G401.6 (cell line): ENCODE measurements around the gene NSMCE4A.
"Not testable (repeated sequence)": the region's sequence is repeated elsewhere in the genome, so short reads cannot be mapped to it uniquely, and the experiment has no call there.

Experiments
- FAIRE-seq: peaks from 2 replicates; lab custom pipeline; 2012; peaks lifted over from hg19 to GRCh38; lab: Jason Lieb, UNC

The NSMCE4A gene

DNA sequence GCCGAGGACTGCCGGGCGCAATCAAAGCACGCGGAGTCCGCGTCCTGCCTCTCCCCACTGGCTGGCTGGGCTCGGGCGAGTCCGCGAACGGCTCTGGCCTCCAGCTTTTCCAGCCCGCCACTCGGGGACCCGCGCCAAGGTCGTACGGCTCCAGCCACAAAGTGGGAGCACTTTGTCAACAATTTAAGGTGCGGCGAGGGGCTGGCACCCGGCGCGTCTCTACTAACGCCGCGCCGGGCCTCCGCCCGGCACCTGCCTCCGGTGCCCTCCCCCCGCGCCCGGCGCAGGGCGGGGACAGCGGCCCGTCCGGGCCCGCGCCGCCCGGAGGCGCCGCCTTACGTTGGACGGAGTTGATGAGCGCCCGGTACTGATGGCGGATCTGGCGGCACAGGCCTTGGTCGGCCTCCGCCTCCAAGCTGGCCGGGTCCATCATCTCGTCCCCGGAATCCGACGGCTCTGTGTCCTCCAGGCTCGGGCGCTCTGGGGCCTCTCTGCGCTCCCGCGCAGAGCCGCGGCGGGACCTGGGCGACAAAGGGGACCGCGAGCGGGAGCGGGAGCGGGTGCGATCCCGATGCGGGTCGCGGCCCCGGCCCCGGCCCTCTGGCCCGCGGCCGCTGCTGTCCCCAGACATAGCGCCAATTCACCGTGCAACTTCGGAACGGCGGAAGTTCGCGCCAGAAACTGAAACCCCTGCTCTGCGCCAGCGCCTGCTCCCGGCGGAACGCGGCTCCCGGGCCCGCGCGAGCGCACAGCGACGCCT, at the start of gene NSMCE4A:
TSS of gene NSMCE4A (minus strand) at position 683 of the 760 bp plus-strand sequence. CDS start at position 631, 52 bp downstream.
- FAIRE-seq = no peak

DNA sequence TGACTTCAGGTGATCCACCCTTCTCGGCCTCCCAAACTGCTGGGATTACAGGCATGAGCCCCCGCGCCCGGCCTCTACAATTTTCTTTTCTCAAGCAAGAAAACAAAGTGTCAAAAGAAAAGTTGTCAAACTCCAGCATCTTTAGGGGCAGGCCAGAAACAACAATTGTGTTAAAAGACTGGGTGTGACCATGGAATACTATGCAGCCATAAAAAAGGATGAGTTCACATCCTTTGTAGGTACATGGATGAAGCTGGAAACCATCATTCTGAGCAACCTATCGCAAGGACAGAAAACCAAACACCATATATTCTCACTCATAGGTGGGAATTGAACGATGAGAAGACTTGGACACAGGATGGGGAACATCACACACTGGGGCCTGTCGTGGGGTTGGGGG, 48.2 kb upstream of the NSMCE4A start:
- not testable (repeated sequence) for FAIRE-seq

DNA sequence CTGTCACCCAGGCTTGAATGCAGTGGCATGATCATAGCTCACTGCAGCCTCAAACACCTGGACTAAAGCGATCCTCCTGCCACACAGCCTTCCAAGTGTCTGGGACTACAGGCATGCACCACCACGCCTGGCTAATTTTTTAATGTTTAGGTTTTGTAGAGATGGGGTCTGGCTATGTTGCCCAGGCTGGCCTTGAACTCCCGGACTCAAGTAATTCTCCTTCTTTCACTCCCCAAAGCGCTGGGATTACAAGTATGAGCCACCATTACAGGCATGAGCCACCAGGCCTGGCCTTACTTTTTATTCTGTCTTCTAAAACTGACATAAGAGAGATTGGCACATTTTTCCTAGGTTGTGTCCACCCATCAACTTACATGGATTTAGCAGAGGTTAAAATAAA, 47.3 kb upstream of the NSMCE4A start:
- no peak for FAIRE-seq

GRCh38 chr10:122021828-122022227, 46.8 kb upstream of the NSMCE4A start:
- no peak for FAIRE-seq

- FAIRE-seq = no peak
Observed at GRCh38 chr10:122021379-122021778, 46.4 kb upstream of the NSMCE4A start.

- no peak for FAIRE-seq
Observed at GRCh38 chr10:122020226-122020625, 45.2 kb upstream of the NSMCE4A start.

- FAIRE-seq = no peak
Observed at GRCh38 chr10:122019414-122019975, 44.5 kb upstream of the NSMCE4A start.

GRCh38 chr10:122018951-122019413, 44.0 kb upstream of the NSMCE4A start:
- FAIRE-seq = no peak

GRCh38 chr10:122018491-122018890, 43.5 kb upstream of the NSMCE4A start:
- no peak for FAIRE-seq

DNA sequence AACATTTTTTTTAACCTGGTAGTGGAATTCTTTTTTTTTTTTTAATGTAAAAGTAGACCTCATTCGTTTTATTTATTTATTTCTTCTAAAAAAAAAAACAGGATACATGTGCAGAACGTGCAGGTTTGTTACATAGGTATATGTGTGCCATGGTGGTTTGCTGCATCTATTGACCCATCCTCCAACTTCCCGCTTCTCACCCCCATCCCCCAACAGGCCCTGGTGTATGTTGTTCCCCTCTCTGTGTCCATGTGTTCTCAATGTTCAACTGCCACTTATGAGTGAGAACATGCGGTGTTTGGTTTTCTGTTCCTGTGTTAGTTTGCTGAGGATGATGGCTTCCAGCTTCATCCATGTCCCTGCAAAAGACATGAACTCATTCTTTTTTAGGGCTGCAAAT, 42.9 kb upstream of the NSMCE4A start:
- not testable (repeated sequence) for FAIRE-seq

DNA sequence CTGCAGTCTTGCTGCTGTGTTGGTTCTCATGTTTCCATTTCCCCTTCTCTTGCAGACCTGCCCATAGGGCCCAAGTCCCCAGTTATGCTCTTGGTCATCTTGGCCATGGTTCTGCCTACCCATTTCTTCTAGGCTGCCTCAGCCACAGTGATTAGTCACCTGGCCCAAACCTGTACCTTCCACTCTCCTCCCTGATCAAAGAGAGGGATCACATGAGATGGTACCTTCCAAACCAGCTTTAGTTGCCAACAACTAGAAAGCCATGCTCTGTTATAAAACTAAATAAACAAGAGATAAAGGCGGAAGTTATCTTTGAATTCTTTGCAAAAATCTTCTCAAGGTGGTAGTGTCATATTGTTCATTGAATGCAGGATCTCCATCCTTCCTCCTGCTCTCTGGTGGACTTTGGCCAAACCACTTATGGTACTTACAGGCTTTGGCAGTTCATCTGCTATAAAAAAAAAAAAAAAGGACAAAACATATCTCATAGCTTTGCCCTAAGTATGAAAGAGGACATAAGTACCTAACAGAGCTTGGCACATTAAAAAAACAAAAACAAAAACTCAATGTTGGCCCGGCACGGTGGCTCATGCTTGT, 39.7 kb upstream of the NSMCE4A start:
- FAIRE-seq = no peak

GRCh38 chr10:122013311-122013780, 38.3 kb upstream of the NSMCE4A start:
- FAIRE-seq = no peak

GRCh38 chr10:122012731-122013130, 37.7 kb upstream of the NSMCE4A start:
- FAIRE-seq = no peak

DNA sequence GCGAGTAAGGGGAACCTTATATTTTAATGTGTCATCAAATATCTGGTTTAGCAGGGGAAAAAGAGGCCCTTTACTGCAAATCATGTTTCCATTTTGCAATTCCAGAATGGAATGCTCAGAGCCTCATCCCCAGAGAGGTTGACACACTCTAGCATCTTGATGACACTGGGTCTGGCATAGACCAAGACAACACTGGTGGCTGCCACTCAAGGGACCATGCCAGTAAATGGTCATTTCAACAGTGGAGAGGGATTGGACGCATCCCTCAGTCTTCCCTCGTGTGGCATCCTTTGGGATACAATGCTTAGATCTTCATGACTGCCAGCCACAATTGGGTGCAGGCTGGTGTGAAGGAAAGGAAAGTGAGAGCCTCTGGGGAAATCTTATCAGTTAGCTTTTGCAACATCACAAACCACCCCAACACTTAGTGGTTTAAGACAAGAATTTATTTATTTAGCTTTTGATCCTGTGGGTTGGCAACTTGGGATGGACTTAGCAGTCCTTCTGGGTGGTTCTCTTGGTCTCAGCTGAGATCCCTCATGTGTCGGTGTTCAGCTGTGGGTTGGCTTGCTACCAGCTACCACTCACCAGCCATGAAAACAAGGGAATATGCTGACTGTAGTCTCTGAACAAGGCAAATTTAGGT, 35.5 kb upstream of the NSMCE4A start:
- FAIRE-seq = no peak

DNA sequence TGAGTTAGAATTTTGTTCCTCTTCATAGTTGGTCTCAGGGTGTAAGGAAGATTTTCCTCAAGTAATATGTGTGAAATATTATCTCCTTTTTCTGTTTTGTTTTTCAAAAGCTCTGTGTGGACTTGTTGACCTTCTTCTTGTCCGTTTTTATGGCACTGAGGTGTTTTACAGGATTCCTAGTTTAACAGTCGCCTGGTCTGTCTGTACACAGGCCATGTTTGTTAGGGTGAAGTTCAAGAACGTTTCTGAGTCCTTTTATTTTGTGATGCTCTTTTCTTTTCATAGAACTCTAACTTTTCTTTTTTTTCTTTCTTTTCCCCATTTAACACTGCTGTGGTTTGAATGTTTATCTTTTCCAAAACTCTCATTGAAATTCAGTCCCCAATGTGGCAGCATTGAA, 32.4 kb upstream of the NSMCE4A start:
- no peak for FAIRE-seq

DNA sequence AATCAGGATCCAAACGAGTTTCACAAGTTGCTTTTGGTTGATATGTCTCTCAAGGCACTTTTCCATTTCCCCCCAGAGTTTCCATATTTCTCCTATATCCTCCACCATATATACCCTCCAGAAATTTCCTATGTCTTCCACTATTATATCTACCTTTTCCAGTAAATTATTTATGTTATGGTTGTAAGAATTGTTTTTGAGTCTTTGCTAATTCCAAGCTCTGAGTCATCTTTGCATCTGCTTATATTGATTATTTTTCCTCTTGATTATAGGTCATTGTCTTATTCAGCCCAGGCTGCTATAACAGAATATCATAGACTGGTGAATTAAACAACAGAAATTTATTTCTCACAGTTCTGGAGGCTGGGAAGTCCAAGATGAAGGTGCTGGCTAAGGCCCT, 26.7 kb upstream of the NSMCE4A start:
- no peak for FAIRE-seq

DNA sequence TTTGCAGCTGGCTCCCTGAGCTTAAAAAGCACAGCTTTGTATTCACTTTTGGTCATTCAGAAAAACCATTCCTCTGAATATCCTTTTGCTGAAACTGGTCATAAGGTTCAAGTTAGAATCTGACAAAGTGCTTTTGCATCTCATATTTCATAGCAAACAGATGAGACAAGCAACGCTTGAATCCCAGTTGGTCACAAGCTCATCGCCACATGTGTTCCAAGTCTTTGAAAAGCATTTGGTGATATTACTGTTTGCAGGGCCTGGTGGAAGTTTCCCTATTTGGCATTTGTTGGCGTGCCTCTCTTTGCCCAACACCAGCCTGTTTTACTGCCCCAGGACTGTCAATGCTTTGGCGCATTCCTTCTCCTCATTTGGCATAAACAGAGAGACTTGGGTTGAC, 24.3 kb upstream of the NSMCE4A start:
- FAIRE-seq = no peak

GRCh38 chr10:121998462-121998861, 23.4 kb upstream of the NSMCE4A start:
- FAIRE-seq = no peak

- FAIRE-seq = no peak
Observed at GRCh38 chr10:121994429-121994941, 19.5 kb upstream of the NSMCE4A start.

GRCh38 chr10:121991727-121992126, 16.7 kb upstream of the NSMCE4A start:
- FAIRE-seq = not testable (repeated sequence)

- FAIRE-seq = no peak
Observed at GRCh38 chr10:121990015-121990677, 15.1 kb upstream of the NSMCE4A start.
